ENCODE results near the gene CDR2L.
A peak's percentile ranks its signal among the peaks of the same experiment; 100 is the strongest.
"Not testable (repeated sequence)": the region's sequence is repeated elsewhere in the genome, so short reads cannot be mapped to it uniquely, and the experiment has no call there.

CDR2L gene

GRCh38 chr17:74981979-74982662 lies 5.3 kb upstream of the CDR2L start:
- peak overlapping the region; percentile 70 for H3K27ac Mint-ChIP-seq
- peak; percentile 37 for DNase-seq

GRCh38 chr17:74982663-74983313 lies 4.6 kb upstream of the CDR2L start:
- not testable (repeated sequence) for DNase-seq; H3K36me3 Mint-ChIP-seq; H3K9me3 Mint-ChIP-seq; H3K27ac Mint-ChIP-seq; ATAC-seq (replicated peaks)
- Mint-ChIP-seq H3K27me3 (peaks cover 23 to 24% of the 10 kb centered on the region in 2 donors), H3K4me1 (peaks cover 12 to 27% of the 10 kb centered on the region in 2 donors), H3K4me3 (peak overlapping the region; percentile 87 to 89)

More at GRCh38 chr17:74981979-74982662, 5.3 kb upstream of the CDR2L start:
- Mint-ChIP-seq H3K27me3 (peaks cover 25 to 26% of the 10 kb centered on the region in 2 donors), H3K36me3 (no peaks in the 10 kb centered on the region), H3K9me3 (no peaks in the 10 kb centered on the region), H3K4me3 (peak overlapping the region; percentile 87 to 89), H3K4me1 (peaks cover 11 to 24% of the 10 kb centered on the region in 2 donors)
- ATAC-seq (replicated peaks), result peak; percentile 93 to 96

GRCh38 chr17:74986206-74986576 lies 1.2 kb upstream of the CDR2L start:
- no peaks in the 10 kb centered on the region for H3K36me3 Mint-ChIP-seq
- H3K4me1 Mint-ChIP-seq, result peaks cover 12 to 29% of the 10 kb centered on the region in 2 donors
- no peaks in the 10 kb centered on the region for H3K9me3 Mint-ChIP-seq
- H3K4me3 Mint-ChIP-seq, result no peak overlapping the region
- H3K27ac Mint-ChIP-seq, result no peak overlapping the region
- ATAC-seq (replicated peaks), result no peak
- peaks cover 18 to 40% of the 10 kb centered on the region in 2 donors for H3K27me3 Mint-ChIP-seq
- no peak for DNase-seq

DNA sequence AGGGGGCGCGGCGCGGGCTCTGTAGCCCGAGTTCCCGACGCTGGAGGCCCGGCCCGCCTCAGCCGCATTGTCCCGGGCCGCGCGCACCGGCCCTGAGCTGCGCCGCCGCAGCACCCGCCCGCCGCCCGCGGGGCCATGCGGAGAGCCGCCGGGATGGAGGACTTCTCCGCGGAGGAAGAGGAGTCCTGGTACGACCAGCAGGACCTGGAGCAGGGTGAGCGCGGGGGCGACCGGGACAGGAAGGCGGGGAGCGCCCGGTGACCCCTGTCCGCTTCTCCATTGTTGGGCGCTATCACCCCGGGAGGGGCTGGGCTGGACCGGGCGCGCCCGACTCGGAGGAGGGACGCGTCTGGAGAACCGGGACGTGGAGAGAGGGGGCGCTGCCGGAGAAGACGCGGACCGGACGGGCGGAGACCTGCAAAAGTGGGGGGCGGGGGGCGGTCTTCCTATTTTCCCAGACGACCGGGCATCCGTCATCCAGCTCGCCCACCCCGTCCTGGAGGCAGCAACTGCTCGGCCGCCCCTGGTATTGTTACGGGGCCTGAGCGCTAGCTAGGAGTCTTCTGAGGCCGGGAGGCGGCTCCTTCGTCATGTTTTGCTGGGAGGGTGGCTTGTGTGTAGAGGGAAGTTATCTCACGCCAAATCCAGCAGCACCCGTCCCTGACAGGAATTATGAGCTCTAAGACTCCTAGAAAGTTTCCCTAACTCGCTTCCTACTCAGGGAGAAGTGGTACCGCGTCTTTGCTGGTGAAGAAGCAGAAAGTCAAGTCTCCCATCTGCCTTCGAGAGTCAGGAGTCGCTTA lies 678 bp downstream of the CDR2L start:
- H3K36me3 Mint-ChIP-seq, result no peaks in the 10 kb centered on the region
- H3K9me3 Mint-ChIP-seq, result no peaks in the 10 kb centered on the region
- H3K27ac Mint-ChIP-seq, result no peak overlapping the region
- peak; percentile 69 for ATAC-seq (replicated peaks)
- no peak for DNase-seq
- H3K4me1 Mint-ChIP-seq, result peaks cover 7 to 21% of the 10 kb centered on the region in 2 donors
- peak overlapping the region; percentile 69 to 81 for H3K4me3 Mint-ChIP-seq
- peaks cover 23 to 57% of the 10 kb centered on the region in 2 donors for H3K27me3 Mint-ChIP-seq

GRCh38 chr17:74990581-74991105 lies 3.2 kb downstream of the CDR2L start:
- ATAC-seq (replicated peaks), result no peak
- Mint-ChIP-seq H3K4me1 (peaks cover 7 to 21% of the 10 kb centered on the region in 2 donors), H3K27ac (no peak overlapping the region), H3K27me3 (peaks cover 20 to 51% of the 10 kb centered on the region in 2 donors), H3K9me3 (no peaks in the 10 kb centered on the region), H3K4me3 (no peak overlapping the region), H3K36me3 (no peaks in the 10 kb centered on the region)
- DNase-seq, result no peak

- Mint-ChIP-seq H3K27me3 (peaks cover 17 to 55% of the 10 kb centered on the region in 2 donors), H3K9me3 (no peaks in the 10 kb centered on the region), H3K27ac (no peak overlapping the region), H3K36me3 (no peaks in the 10 kb centered on the region), H3K4me1 (peaks cover 2 to 13% of the 10 kb centered on the region in 2 donors), H3K4me3 (no peak overlapping the region)
- ATAC-seq (replicated peaks), result no peak
- no peak for DNase-seq
Observed at GRCh38 chr17:74992223-74992622, 4.8 kb downstream of the CDR2L start.

DNA sequence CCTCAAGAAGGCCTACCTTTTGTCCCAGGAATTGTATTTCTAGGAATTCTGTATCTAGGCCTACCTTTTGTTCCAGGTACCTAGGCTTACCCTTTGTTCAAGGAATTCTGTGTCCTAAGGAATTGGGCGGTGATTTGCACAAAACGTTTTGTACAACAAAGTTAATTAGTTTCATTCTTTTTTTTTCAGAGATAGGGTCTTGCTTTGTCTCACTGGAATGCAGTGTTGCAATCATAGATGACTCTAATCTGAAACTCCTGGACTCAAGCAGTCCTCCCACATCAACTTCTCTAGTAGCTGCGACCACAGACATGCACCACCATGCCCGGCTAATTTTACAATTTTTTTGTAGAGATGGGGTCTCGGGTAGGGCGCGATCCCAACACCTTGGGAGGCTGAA lies 7.0 kb downstream of the CDR2L start:
- H3K4me1 Mint-ChIP-seq, result peaks cover 0 to 6% of the 10 kb centered on the region in 2 donors
- no peak overlapping the region for H3K4me3 Mint-ChIP-seq
- H3K27me3 Mint-ChIP-seq, result peaks cover 5 to 43% of the 10 kb centered on the region in 2 donors
- ATAC-seq (replicated peaks) (no peak), DNase-seq (no peak)
- no peaks in the 10 kb centered on the region for H3K36me3 Mint-ChIP-seq
- no peak overlapping the region for H3K27ac Mint-ChIP-seq
- no peaks in the 10 kb centered on the region for H3K9me3 Mint-ChIP-seq

DNA sequence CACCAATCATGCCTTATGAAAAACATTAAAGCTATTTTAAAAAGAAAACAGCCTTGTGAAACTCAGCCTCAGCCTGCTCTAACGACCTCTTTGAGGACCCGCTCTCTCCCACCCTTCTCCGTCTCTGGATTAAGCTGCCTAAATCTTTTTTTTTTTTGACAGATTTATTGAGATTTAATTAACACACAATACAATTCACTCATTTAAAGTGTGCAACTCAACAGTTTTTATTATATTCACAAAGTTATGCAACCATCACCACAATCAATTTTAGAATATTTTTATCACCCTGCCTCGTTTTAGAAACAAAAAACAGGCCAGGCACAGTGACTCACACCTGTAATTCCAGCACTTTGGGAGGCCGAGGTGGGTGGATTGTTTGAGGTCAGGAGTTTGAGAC lies 8.4 kb downstream of the CDR2L start:
- H3K9me3 Mint-ChIP-seq, result no peaks in the 10 kb centered on the region
- H3K4me3 Mint-ChIP-seq, result no peak overlapping the region
- ATAC-seq (replicated peaks) (no peak), DNase-seq (no peak)
- peaks cover 0 to 6% of the 10 kb centered on the region in 2 donors for H3K4me1 Mint-ChIP-seq
- H3K27me3 Mint-ChIP-seq, result peaks cover 4 to 32% of the 10 kb centered on the region in 2 donors
- no peaks in the 10 kb centered on the region for H3K36me3 Mint-ChIP-seq
- H3K27ac Mint-ChIP-seq, result no peak overlapping the region

GRCh38 chr17:74998783-74999182 lies 11.4 kb downstream of the CDR2L start:
- ATAC-seq (replicated peaks), result no peak
- peaks cover 7 to 21% of the 10 kb centered on the region in 2 donors for H3K27me3 Mint-ChIP-seq
- no peak overlapping the region for H3K4me3 Mint-ChIP-seq
- peaks cover 11 to 16% of the 10 kb centered on the region in 2 donors for H3K4me1 Mint-ChIP-seq
- H3K9me3 Mint-ChIP-seq, result no peaks in the 10 kb centered on the region
- no peak overlapping the region for H3K27ac Mint-ChIP-seq
- DNase-seq, result no peak
- H3K36me3 Mint-ChIP-seq, result no peaks in the 10 kb centered on the region

DNA sequence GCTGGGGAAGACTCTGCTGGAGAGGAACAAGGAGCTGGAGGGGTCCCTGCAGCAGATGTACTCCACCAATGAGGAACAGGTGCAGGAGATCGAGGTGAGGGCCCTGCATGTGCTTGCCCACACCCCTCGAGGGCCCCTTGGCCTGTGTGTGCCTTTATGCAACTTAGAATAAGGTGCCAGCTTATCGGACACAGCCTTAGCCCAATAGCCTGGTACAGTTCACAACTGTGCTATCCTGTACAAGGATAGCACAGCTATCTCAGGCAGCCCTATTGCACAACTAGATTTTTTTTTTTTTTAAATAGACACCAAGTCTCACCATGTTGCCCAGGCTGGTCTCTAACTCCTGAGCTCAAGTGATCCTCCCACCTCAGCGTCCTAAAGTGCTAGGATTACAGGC lies 12.1 kb downstream of the CDR2L start:
- ATAC-seq (replicated peaks), result no peak
- Mint-ChIP-seq H3K4me1 (peaks cover 11 to 16% of the 10 kb centered on the region in 2 donors), H3K4me3 (no peak overlapping the region), H3K27me3 (peaks cover 9 to 25% of the 10 kb centered on the region in 2 donors), H3K9me3 (no peaks in the 10 kb centered on the region), H3K27ac (no peak overlapping the region), H3K36me3 (no peaks in the 10 kb centered on the region)
- DNase-seq, result no peak

GRCh38 chr17:75001915-75002843 lies 14.7 kb downstream of the CDR2L start:
- no peak for DNase-seq
- Mint-ChIP-seq H3K4me1 (peaks cover 11 to 16% of the 10 kb centered on the region in 2 donors), H3K27me3 (peaks cover 23 to 41% of the 10 kb centered on the region in 2 donors), H3K4me3 (peak overlapping the region; percentile 43 to 63), H3K36me3 (no peaks in the 10 kb centered on the region), H3K9me3 (no peaks in the 10 kb centered on the region), H3K27ac (peak overlapping the region; percentile 82)
- ATAC-seq (replicated peaks), result peak; percentile 92 to 93

DNA sequence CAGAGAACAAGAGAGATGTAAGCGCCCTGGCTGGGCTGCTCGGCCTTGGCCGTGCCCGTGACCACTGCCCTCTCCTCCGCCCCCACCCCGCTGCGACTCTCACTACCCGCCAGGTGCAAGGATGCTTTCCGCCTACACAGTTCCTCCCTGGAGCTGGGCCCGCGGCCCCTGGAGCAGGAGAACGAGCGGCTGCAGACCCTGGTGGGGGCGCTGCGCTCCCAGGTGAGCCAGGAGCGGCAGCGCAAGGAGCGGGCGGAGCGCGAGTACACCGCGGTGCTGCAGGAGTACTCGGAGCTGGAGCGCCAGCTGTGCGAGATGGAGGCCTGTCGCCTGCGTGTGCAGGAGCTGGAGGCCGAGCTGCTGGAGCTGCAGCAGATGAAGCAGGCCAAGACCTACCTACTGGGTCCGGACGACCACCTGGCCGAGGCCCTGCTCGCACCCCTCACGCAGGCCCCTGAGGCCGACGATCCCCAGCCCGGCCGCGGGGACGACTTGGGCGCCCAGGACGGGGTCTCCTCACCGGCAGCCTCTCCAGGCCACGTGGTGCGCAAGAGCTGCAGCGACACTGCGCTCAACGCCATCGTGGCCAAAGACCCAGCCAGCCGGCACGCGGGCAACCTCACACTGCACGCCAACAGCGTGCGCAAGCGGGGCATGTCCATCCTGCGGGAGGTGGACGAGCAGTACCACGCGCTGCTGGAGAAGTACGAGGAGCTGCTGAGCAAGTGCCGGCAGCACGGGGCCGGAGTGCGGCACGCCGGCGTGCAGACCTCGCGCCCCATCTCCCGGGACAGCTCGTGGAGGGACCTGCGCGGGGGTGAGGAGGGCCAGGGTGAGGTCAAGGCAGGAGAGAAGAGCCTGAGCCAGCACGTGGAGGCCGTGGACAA lies 15.9 kb downstream of the CDR2L start:
- Mint-ChIP-seq H3K27me3 (peaks cover 23 to 43% of the 10 kb centered on the region in 2 donors), H3K36me3 (no peaks in the 10 kb centered on the region), H3K4me1 (peaks cover 11 to 16% of the 10 kb centered on the region in 2 donors), H3K4me3 (no peak overlapping the region), H3K27ac (peak overlapping the region; percentile 82), H3K9me3 (no peaks in the 10 kb centered on the region)
- ATAC-seq (replicated peaks) (no peak), DNase-seq (no peak)

DNA sequence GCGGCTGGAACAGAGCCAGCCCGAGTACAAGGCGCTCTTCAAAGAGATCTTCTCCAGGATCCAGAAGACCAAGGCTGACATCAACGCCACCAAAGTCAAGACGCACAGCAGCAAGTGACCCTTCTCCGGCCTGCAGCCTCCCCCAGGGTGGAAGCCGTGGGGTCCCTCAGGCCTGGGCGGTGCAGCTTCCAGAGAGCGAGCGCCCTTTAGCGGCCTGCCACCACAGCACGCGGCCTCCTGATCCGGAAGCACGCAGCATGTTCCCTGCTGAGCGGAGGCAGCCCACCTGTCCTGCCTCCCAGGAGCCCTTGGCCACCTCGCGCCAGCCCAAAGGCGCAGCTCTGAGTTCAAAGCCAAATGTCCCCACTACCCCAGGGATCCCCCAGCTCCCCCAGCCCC lies 16.5 kb downstream of the CDR2L start:
- Mint-ChIP-seq H3K27me3 (peaks cover 23 to 43% of the 10 kb centered on the region in 2 donors), H3K36me3 (no peaks in the 10 kb centered on the region), H3K27ac (peak overlapping the region; percentile 71), H3K4me1 (peaks cover 11 to 16% of the 10 kb centered on the region in 2 donors), H3K4me3 (no peak overlapping the region), H3K9me3 (no peaks in the 10 kb centered on the region)
- ATAC-seq (replicated peaks) (no peak), DNase-seq (no peak)
